ENCODE data around the gene CHMP2A.
"Not testable (repeated sequence)": the region's sequence is repeated elsewhere in the genome, so short reads cannot be mapped to it uniquely, and the experiment has no call there.

- not testable (repeated sequence) for TF ChIP-seq CTCF, POLR2A (IDR thresholded peaks at IDR 0.05)
Measured at GRCh38 chr19:58539169-58539559, 15.7 kb downstream of the CHMP2A start.
